WTC11 (cell line): ENCODE results near the gene PPP2R1B. TPM values are rescaled to one million over a fixed set of nuclear protein-coding genes. Genes with fewer than 3 reads are reported as not detected.

Experiments used
- ATAC-seq: fragments of 200-7000 bp; cut with Tn5 transposase; 2 replicates; pipeline ENCODE4 v1.10.0; 2021; ENCODE audit warnings: mild to moderate bottlenecking, moderate library complexity
- CTCF ChIA-PET: fragments of 300-600 bp; sonication (Branson Sonifier 250); formaldehyde crosslinking; loops from one replicate; lab custom pipeline; 2021; ENCODE audit warnings: antibody characterized with exemption; lab: Charles Lee
- POLR2A ChIA-PET: fragments of 350-600 bp; sonication (Branson Sonifier 250); formaldehyde crosslinking; loops from one replicate; lab custom pipeline; 2021; ENCODE audit warnings: antibody characterized with exemption; lab: Charles Lee
- DNase-seq: peaks from one replicate; pipeline ENCODE4 v3.0.0; 2021; ENCODE audit warnings: low spot score
- H3K27ac Mint-ChIP-seq: 2 replicates; pipeline ENCODE4 v1.8.0; 2021; ENCODE audit warnings: mixed read lengths
- H3K27me3 Mint-ChIP-seq: 2 replicates; pipeline ENCODE4 v1.8.0; 2021; ENCODE audit warnings: low read depth, mild to moderate bottlenecking, moderate library complexity, mixed read lengths
- H3K36me3 Mint-ChIP-seq: 2 replicates; pipeline ENCODE4 v1.8.0; 2021; ENCODE audit warnings: mixed read lengths
- H3K4me1 Mint-ChIP-seq: 2 replicates; pipeline ENCODE4 v1.8.0; 2022; ENCODE audit warnings: mixed read lengths
- H3K4me3 Mint-ChIP-seq: 2 replicates; pipeline ENCODE4 v1.8.0; 2021; ENCODE audit warnings: mild to moderate bottlenecking, moderate library complexity, mixed read lengths
- H3K9me3 Mint-ChIP-seq: 2 replicates; pipeline ENCODE4 v1.8.0; 2021; ENCODE audit warnings: mixed read lengths
- ELF4 ChIP-seq: sonication (generic); formaldehyde crosslinking; IDR thresholded peaks from 2 replicates; pipeline ENCODE4 v1.8.1; 2022; ENCODE audit warnings: low read depth, mild to moderate bottlenecking, moderate library complexity, missing genetic modification reagents
- EMX1 ChIP-seq: fragments of 250-450 bp; sonication (Bioruptor Pico); IDR thresholded peaks from 2 replicates; pipeline ENCODE4 v1.8.0; 2021; ENCODE audit warnings: mild to moderate bottlenecking
- ETV6 ChIP-seq: sonication (generic); formaldehyde crosslinking; IDR thresholded peaks from 2 replicates; pipeline ENCODE4 v1.8.1; 2022; ENCODE audit warnings: mild to moderate bottlenecking, missing genetic modification reagents
- KAT7 ChIP-seq: sonication (generic); formaldehyde crosslinking; IDR thresholded peaks from 2 replicates; pipeline ENCODE4 v1.8.1; 2023; ENCODE audit warnings: missing genetic modification reagents, mild to moderate bottlenecking, borderline replicate concordance
- MXD4 ChIP-seq: fragments of 250-450 bp; sonication (Bioruptor Pico); IDR thresholded peaks from 2 replicates; pipeline ENCODE4 v1.8.0; 2021; ENCODE audit warnings: mild to moderate bottlenecking, moderate library complexity, borderline replicate concordance
- OVOL2 ChIP-seq: fragments of 250-450 bp; sonication (Bioruptor Pico); IDR thresholded peaks from 2 replicates; pipeline ENCODE4 v1.9.0; 2021; ENCODE audit warnings: mild to moderate bottlenecking, borderline replicate concordance
- SMAD4 ChIP-seq: sonication (generic); formaldehyde crosslinking; IDR thresholded peaks from 2 replicates; pipeline ENCODE4 v1.8.0; 2022; ENCODE audit warnings: mild to moderate bottlenecking, missing genetic modification reagents
- SOX15 ChIP-seq: fragments of 250-450 bp; sonication (Bioruptor Pico); IDR thresholded peaks from 2 replicates; pipeline ENCODE4 v1.9.0; 2021; ENCODE audit warnings: mild to moderate bottlenecking
- TEAD4 ChIP-seq: sonication (generic); formaldehyde crosslinking; IDR thresholded peaks from 2 replicates; pipeline ENCODE4 v1.8.0; 2022; ENCODE audit warnings: mild to moderate bottlenecking, missing genetic modification reagents
- ZNF219 ChIP-seq: sonication (generic); formaldehyde crosslinking; IDR thresholded peaks from 2 replicates; pipeline ENCODE4 v1.8.0; 2023; ENCODE audit warnings: missing genetic modification reagents, mild to moderate bottlenecking, borderline replicate concordance
- total RNA-seq: library from RNA; stranded (reverse); gene quantifications from 3 replicates; pipeline ENCODE4 v1.2.3, GENCODE V29; 2021
- TF ChIP-seq, protein P1 (sequence below): sonication (generic); formaldehyde crosslinking; IDR thresholded peaks from 2 replicates; pipeline ENCODE4 v1.8.0; 2022; ENCODE audit warnings: mild to moderate bottlenecking, missing genetic modification reagents
- TF ChIP-seq, protein P2 (sequence below): sonication (generic); formaldehyde crosslinking; IDR thresholded peaks from 2 replicates; pipeline ENCODE4 v1.8.0; 2023; ENCODE audit warnings: missing genetic modification reagents
- TF ChIP-seq, protein P3 (sequence below): sonication (generic); formaldehyde crosslinking; IDR thresholded peaks from 2 replicates; pipeline ENCODE4 v1.8.1; 2022; ENCODE audit warnings: low read depth, missing genetic modification reagents, borderline replicate concordance
- TF ChIP-seq, protein P4 (sequence below): sonication (generic); formaldehyde crosslinking; IDR thresholded peaks from 2 replicates; pipeline ENCODE4 v1.8.1; 2022; ENCODE audit warnings: mild to moderate bottlenecking, moderate library complexity, missing genetic modification reagents
- TF ChIP-seq, protein P5 (sequence below): sonication (generic); formaldehyde crosslinking; IDR thresholded peaks from 2 replicates; pipeline ENCODE4 v1.8.1; 2022; ENCODE audit warnings: missing genetic modification reagents, borderline replicate concordance
- TF ChIP-seq, protein P6 (sequence below): fragments of 250-450 bp; sonication (Bioruptor Pico); IDR thresholded peaks from 2 replicates; pipeline ENCODE4 v1.9.0; 2021; ENCODE audit warnings: mild to moderate bottlenecking
- TF ChIP-seq, protein P7 (sequence below): sonication (generic); formaldehyde crosslinking; IDR thresholded peaks from 2 replicates; pipeline ENCODE4 v1.8.0; 2022; ENCODE audit warnings: mild to moderate bottlenecking, missing genetic modification reagents
- TF ChIP-seq, protein P8 (sequence below): sonication (generic); formaldehyde crosslinking; IDR thresholded peaks from 2 replicates; pipeline ENCODE4 v1.8.0; 2022; ENCODE audit warnings: missing genetic modification reagents
- TF ChIP-seq, protein P9 (sequence below): sonication (generic); formaldehyde crosslinking; conservative IDR thresholded peaks from 2 replicates; pipeline ENCODE4 v1.8.1; 2022; ENCODE audit warnings: mild to moderate bottlenecking, missing genetic modification reagents

Gene PPP2R1B
- total RNA-seq, 1 experiment from 2014 or later: 87.7 TPM

DNA sequence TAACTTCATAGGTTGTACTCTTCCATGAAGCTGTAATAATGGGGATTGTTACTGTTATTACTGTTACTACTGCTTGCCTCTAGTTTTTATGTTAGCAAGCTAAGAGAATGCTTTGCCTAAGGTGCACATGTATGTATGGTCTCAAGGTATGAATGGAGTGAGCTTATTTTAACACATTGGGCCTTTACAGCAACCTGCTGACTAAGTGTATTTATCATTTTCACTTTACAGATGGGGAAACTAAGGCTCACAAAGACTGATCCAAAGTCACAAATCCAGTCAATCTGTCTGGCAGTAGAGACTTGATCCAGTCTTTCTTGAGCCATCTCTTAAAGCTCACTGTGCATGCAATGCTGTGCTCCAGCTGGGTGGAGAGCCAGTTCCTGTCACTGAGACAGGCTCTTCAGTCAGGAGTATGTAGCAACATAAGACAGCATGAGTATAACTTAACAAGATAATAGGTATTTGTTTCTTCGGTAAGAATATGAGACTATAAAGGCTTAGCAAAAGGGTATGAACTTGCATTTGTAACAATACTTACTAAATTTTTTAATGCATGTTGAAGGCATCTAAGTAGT is 66.5 kb downstream of the PPP2R1B start (continued):
- TF ChIP-seq, protein P1, sequence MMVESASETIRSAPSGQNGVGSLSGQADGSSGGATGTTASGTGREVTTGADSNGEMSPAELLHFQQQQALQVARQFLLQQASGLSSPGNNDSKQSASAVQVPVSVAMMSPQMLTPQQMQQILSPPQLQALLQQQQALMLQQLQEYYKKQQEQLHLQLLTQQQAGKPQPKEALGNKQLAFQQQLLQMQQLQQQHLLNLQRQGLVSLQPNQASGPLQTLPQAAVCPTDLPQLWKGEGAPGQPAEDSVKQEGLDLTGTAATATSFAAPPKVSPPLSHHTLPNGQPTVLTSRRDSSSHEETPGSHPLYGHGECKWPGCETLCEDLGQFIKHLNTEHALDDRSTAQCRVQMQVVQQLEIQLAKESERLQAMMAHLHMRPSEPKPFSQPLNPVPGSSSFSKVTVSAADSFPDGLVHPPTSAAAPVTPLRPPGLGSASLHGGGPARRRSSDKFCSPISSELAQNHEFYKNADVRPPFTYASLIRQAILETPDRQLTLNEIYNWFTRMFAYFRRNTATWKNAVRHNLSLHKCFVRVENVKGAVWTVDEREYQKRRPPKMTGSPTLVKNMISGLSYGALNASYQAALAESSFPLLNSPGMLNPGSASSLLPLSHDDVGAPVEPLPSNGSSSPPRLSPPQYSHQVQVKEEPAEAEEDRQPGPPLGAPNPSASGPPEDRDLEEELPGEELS (CRISPR knock-in tag): no peak
- TF ChIP-seq, protein P2, sequence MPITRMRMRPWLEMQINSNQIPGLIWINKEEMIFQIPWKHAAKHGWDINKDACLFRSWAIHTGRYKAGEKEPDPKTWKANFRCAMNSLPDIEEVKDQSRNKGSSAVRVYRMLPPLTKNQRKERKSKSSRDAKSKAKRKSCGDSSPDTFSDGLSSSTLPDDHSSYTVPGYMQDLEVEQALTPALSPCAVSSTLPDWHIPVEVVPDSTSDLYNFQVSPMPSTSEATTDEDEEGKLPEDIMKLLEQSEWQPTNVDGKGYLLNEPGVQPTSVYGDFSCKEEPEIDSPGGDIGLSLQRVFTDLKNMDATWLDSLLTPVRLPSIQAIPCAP (CRISPR knock-in tag): no peak
- TF ChIP-seq OVOL2 (CRISPR knock-in tag) (no peak), SMAD4 (CRISPR knock-in tag) (no peak), EMX1 (no peak)
- TF ChIP-seq, protein P3, sequence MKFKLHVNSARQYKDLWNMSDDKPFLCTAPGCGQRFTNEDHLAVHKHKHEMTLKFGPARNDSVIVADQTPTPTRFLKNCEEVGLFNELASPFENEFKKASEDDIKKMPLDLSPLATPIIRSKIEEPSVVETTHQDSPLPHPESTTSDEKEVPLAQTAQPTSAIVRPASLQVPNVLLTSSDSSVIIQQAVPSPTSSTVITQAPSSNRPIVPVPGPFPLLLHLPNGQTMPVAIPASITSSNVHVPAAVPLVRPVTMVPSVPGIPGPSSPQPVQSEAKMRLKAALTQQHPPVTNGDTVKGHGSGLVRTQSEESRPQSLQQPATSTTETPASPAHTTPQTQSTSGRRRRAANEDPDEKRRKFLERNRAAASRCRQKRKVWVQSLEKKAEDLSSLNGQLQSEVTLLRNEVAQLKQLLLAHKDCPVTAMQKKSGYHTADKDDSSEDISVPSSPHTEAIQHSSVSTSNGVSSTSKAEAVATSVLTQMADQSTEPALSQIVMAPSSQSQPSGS (CRISPR knock-in tag): no peak
- TF ChIP-seq, all 79 proteins: peak for 0

DNA sequence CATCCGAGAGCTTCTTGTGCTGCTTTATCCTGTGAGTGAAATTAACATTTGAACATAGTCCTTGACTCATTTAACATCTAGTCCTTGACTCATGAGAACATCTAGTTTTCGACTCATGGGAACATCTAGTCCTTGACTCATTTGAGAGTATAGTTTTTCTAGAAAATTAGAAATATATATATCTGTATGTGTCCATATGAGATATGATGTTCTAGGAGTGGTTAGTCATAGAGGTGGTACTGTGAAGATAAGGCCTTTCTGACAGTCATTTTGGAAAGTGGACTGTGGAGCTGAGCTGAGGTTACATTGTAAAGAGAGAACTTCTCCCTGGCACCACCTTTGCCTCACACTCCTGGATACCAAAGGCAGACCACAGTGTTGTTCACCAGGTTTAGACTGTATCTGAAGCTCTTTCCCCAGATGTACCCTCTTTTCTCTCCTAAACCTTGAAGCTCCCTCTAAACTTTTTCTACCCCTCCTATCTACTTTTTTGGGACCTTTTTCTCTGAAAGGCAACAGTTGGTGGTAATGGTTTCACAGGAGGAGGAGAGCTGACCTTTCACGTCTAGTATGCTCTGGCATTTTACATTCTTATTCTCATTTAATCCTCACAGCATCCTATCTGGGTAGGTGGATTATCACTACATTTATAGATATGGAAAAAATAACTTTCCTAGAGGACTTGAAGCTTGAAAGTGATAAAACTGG is 67.2 kb downstream of the PPP2R1B start:
- H3K27me3 Mint-ChIP-seq: no peaks in the 10 kb centered on the region
- no peaks in the 10 kb centered on the region for H3K36me3 Mint-ChIP-seq
- ChIA-PET POLR2A (no interaction called here), CTCF (no interaction called here)
- H3K4me1 Mint-ChIP-seq: peaks cover 17% of the 10 kb centered on the region
- no peak overlapping the region for H3K27ac Mint-ChIP-seq
- DNase-seq (no peak), ATAC-seq (no peak)
- H3K4me3 Mint-ChIP-seq: no peak overlapping the region
- H3K9me3 Mint-ChIP-seq: no peaks in the 10 kb centered on the region
- TF ChIP-seq, protein P4, sequence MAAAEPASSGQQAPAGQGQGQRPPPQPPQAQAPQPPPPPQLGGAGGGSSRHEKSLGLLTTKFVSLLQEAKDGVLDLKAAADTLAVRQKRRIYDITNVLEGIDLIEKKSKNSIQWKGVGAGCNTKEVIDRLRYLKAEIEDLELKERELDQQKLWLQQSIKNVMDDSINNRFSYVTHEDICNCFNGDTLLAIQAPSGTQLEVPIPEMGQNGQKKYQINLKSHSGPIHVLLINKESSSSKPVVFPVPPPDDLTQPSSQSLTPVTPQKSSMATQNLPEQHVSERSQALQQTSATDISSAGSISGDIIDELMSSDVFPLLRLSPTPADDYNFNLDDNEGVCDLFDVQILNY: no peak
- no peak for TF ChIP-seq SOX15 (CRISPR knock-in tag)
- TF ChIP-seq OVOL2 (CRISPR knock-in tag): no peak
- TF ChIP-seq ELF4 (CRISPR knock-in tag): no peak
- no peak for TF ChIP-seq TEAD4 (CRISPR knock-in tag)
- TF ChIP-seq ZNF219 (CRISPR knock-in tag): no peak
- TF ChIP-seq, protein P5, sequence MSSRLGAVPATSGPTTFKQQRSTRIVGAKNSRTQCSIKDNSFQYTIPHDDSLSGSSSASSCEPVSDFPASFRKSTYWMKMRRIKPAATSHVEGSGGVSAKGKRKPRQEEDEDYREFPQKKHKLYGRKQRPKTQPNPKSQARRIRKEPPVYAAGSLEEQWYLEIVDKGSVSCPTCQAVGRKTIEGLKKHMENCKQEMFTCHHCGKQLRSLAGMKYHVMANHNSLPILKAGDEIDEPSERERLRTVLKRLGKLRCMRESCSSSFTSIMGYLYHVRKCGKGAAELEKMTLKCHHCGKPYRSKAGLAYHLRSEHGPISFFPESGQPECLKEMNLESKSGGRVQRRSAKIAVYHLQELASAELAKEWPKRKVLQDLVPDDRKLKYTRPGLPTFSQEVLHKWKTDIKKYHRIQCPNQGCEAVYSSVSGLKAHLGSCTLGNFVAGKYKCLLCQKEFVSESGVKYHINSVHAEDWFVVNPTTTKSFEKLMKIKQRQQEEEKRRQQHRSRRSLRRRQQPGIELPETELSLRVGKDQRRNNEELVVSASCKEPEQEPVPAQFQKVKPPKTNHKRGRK: no peak
- no peak for TF ChIP-seq KAT7 (CRISPR knock-in tag)
- TF ChIP-seq, protein P6, sequence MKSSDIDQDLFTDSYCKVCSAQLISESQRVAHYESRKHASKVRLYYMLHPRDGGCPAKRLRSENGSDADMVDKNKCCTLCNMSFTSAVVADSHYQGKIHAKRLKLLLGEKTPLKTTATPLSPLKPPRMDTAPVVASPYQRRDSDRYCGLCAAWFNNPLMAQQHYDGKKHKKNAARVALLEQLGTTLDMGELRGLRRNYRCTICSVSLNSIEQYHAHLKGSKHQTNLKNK: no peak
- TF ChIP-seq, protein P7, sequence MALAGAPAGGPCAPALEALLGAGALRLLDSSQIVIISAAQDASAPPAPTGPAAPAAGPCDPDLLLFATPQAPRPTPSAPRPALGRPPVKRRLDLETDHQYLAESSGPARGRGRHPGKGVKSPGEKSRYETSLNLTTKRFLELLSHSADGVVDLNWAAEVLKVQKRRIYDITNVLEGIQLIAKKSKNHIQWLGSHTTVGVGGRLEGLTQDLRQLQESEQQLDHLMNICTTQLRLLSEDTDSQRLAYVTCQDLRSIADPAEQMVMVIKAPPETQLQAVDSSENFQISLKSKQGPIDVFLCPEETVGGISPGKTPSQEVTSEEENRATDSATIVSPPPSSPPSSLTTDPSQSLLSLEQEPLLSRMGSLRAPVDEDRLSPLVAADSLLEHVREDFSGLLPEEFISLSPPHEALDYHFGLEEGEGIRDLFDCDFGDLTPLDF: no peak
- TF ChIP-seq, protein P8, sequence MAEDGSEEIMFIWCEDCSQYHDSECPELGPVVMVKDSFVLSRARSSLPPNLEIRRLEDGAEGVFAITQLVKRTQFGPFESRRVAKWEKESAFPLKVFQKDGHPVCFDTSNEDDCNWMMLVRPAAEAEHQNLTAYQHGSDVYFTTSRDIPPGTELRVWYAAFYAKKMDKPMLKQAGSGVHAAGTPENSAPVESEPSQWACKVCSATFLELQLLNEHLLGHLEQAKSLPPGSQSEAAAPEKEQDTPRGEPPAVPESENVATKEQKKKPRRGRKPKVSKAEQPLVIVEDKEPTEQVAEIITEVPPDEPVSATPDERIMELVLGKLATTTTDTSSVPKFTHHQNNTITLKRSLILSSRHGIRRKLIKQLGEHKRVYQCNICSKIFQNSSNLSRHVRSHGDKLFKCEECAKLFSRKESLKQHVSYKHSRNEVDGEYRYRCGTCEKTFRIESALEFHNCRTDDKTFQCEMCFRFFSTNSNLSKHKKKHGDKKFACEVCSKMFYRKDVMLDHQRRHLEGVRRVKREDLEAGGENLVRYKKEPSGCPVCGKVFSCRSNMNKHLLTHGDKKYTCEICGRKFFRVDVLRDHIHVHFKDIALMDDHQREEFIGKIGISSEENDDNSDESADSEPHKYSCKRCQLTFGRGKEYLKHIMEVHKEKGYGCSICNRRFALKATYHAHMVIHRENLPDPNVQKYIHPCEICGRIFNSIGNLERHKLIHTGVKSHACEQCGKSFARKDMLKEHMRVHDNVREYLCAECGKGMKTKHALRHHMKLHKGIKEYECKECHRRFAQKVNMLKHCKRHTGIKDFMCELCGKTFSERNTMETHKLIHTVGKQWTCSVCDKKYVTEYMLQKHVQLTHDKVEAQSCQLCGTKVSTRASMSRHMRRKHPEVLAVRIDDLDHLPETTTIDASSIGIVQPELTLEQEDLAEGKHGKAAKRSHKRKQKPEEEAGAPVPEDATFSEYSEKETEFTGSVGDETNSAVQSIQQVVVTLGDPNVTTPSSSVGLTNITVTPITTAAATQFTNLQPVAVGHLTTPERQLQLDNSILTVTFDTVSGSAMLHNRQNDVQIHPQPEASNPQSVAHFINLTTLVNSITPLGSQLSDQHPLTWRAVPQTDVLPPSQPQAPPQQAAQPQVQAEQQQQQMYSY (CRISPR knock-in tag): no peak
- no peak for TF ChIP-seq ETV6 (CRISPR knock-in tag)
- TF ChIP-seq, protein P9, sequence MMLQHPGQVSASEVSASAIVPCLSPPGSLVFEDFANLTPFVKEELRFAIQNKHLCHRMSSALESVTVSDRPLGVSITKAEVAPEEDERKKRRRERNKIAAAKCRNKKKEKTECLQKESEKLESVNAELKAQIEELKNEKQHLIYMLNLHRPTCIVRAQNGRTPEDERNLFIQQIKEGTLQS (CRISPR knock-in tag): no peak
- TF ChIP-seq MXD4: no peak
